Esophagus muscularis mucosa (tissue), 3 donors: ENCODE results near the gene SLC12A8.

Experiments used
- POLR2A ChIP-seq: fragments of 450-650 bp; IDR thresholded peaks from one replicate; pipeline ENCODE4 v1.6.1; 2017; ENCODE audit warnings: antibody characterized with exemption, moderate library complexity, mild to moderate bottlenecking, low read depth
- POLR2AphosphoS5 ChIP-seq, 2 donors: sonication (generic); formaldehyde crosslinking; IDR thresholded peaks; one replicate each; pipeline ENCODE4 v1.6.1; 2017; ENCODE audit warnings: antibody characterized with exemption in 2 of 2
- TF ChIP-seq, protein P1 (sequence below), 3 experiments: fragments of 200-600 bp in 2 of 3; fragments of 450-650 bp in 1 of 3; sonication (generic) in 2 of 3; IDR thresholded peaks; one replicate each; pipeline ENCODE4 v1.5.1; 2017 to 2019; ENCODE audit warnings: antibody characterized with exemption in 3 of 3, mild to moderate bottlenecking in 2 of 3, moderate library complexity in 1 of 3

DNA sequence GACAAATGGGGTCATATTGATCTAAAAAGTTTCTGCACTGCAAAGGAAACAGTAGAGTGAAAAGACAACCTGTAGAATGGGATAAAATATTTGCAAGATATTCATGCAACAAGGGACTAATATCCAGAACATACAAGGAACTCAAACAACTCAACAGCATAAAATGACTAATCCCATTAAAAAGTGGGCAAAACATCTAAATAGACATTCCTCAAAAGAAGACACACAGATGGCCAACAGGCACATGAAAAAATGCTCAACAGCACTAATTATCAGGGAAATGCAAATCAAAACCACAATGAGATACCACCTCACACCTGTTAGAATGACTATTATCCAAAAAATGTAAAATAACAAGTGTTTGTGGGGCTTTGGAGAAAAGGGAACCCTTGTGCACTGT lies 8.8 kb downstream of the SLC12A8 start:
- TF ChIP-seq POLR2A (no peak), POLR2AphosphoS5 (IDR thresholded peaks at IDR 0.05) (no peak)
- TF ChIP-seq, protein P1, sequence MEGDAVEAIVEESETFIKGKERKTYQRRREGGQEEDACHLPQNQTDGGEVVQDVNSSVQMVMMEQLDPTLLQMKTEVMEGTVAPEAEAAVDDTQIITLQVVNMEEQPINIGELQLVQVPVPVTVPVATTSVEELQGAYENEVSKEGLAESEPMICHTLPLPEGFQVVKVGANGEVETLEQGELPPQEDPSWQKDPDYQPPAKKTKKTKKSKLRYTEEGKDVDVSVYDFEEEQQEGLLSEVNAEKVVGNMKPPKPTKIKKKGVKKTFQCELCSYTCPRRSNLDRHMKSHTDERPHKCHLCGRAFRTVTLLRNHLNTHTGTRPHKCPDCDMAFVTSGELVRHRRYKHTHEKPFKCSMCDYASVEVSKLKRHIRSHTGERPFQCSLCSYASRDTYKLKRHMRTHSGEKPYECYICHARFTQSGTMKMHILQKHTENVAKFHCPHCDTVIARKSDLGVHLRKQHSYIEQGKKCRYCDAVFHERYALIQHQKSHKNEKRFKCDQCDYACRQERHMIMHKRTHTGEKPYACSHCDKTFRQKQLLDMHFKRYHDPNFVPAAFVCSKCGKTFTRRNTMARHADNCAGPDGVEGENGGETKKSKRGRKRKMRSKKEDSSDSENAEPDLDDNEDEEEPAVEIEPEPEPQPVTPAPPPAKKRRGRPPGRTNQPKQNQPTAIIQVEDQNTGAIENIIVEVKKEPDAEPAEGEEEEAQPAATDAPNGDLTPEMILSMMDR (IDR thresholded peaks at IDR 0.05) = no peak
